Mammary epithelial cell (primary cell): ENCODE results near the gene BIK.

Experiments used
- CTCF ChIP-seq, 2 donors: IDR thresholded peaks in 1 of 2; conservative IDR thresholded peaks in 1 of 2; 2 replicates each; pipeline ENCODE4 v1.5.1; 2011 to 2012; ENCODE audit warnings: inconsistent platforms in 2 of 2, low read length in 2 of 2, mild to moderate bottlenecking in 2 of 2, control low read depth in 1 of 2, low read depth in 1 of 2; ENCODE audit not compliant: insufficient read depth in 1 of 2; ENCODE audit errors: extremely low read depth in 1 of 2
- EZH2 ChIP-seq: IDR thresholded peaks from 2 replicates; pipeline ENCODE4 v1.6.1; 2012; ENCODE audit warnings: low read length, inconsistent platforms, borderline replicate concordance

- TF ChIP-seq CTCF (conservative IDR thresholded peaks at IDR 0.05 in 1 of 2, IDR thresholded peaks at IDR 0.05 in 1 of 2; ENCODE audit: extremely low read depth in 1 of 2, insufficient read depth in 1 of 2, low read depth in 1 of 2, low read length in 2 of 2): no peak
- no peak for TF ChIP-seq EZH2
These were observed 65.5 kb downstream of the BIK start for GRCh38 chr22:43176090-43176489.
